Ureter (tissue), 1 donor: ENCODE data around the gene TSHZ2. TPM values are rescaled to one million over a fixed set of nuclear protein-coding genes. Genes with fewer than 3 reads are reported as not detected.

Experiments used
- DNase-seq: peaks from one replicate; pipeline ENCODE4 v3.0.0-alpha.2; 2020; ENCODE audit warnings: low spot score
- total RNA-seq: library from RNA; stranded (reverse); gene quantifications from one replicate; pipeline ENCODE4 v1.2.4, GENCODE V29; 2023
- donor health status: DM: yes; HTN: yes; CAD: no.

Gene TSHZ2
- total RNA-seq, 1 donor from 2014 or later: 23.3 TPM

DNA sequence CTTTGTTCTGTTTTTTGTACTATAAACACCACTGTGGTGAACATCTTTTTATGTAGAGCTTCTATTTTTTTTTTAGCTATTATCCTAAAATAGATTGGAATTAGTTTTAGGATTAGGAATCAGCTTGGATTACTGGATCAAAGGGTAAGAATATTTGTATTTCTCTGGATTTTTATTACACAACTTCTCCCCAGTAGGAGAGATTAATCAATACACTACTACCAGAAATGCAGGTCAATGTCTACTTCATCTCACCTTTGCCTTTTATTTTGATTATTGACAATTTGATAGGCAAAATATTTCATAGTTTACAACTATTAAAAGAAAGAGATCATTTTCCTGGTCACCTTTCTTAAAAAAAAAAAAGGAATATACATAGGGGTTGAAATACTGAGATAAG, 191.9 kb downstream of the TSHZ2 start:
- no peak for DNase-seq

DNA sequence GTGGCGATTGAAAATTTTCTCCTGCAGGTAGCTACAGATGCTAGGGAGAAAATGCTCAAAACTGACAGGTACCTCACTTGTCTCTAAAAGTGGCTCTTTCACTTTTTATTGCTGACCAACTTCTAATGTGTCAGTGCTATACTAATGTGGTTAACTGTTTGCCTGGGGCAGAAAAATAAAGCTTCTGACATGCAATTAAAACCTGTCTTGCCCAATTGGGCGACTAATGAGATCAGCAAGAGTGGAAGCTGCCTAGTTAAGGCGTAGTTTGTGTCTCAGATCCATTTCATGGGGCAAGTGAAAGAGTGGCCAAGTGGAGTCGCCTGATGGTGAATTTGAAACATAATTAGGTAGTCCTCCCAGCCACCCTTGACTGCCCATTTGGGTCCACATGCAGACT, 193.3 kb downstream of the TSHZ2 start:
- no peak for DNase-seq

DNA sequence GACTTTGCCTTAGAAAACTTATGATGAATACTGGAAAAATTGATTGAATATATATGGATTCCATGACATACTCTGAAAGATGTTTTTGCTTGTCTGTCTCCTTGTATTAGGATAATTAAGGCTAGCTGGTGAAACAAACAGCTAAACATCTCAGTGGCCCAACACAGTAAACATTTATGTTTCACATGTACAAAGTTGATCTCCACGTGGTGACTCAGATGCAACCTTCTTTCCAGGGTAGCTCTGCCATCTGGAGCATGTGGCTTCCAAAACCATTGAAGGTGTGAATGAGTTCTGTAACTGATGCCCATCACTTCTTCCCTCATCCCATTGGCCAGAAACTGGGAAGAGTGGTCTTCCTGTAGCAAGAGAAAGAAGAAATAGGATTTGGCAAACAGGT, 196.3 kb downstream of the TSHZ2 start:
- no peak for DNase-seq

DNA sequence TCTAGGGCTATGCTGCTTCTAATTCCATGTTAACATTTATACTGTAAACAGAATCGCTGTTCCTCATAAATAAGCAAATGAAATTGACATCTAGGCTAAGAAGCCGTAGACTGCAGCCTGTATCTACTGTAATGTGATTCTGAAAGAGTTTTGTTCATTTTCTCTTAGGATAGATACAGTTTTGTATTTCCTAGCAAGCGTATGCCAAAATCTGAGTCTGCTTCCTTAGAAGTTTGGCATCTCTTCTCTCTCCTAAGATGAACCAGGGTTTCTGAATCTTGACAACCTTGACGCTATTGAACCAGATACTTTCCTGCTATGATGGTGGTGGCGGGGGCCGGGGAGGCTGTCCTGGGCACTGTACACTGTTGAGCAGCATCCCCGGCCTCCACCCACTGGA, 198.0 kb downstream of the TSHZ2 start:
- no peak for DNase-seq

DNA sequence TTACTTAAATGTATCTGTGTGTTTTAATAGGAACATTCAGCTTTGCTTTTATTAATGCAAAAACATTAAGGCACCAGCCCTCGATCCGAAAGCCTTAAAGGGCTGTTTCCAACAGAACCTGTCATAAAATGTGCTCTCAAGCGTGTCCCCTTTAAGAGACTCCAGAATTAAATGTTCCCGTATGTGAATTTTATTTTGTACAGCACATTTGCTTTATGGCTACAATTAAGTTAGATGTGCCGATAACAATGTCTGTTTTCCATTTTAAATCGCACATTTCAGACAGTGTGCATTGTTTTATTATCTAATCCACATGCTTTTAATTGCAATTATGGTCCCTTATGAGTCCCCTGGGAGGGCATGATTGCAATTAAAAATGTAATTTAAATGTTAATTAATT, 198.9 kb downstream of the TSHZ2 start:
- no peak for DNase-seq

DNA sequence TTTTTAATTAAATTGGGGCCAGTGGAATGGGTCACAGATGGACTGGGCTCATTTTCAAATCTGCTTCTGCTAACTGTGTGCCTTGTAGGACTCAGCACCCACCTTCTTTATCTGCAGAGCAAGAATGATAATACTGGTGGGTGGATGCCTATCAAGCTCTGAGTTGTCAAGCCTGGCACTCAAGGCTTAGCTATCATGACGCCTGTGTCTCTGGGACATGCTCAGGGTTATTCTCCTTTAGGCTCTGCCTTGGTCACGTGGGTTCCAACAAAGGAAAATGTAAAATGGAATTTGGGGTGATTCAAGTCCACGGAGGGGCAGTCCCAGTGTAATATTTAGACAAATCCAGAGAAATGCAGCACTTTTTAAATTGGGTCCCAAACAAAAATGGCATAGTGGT, 202.3 kb downstream of the TSHZ2 start:
- no peak for DNase-seq

DNA sequence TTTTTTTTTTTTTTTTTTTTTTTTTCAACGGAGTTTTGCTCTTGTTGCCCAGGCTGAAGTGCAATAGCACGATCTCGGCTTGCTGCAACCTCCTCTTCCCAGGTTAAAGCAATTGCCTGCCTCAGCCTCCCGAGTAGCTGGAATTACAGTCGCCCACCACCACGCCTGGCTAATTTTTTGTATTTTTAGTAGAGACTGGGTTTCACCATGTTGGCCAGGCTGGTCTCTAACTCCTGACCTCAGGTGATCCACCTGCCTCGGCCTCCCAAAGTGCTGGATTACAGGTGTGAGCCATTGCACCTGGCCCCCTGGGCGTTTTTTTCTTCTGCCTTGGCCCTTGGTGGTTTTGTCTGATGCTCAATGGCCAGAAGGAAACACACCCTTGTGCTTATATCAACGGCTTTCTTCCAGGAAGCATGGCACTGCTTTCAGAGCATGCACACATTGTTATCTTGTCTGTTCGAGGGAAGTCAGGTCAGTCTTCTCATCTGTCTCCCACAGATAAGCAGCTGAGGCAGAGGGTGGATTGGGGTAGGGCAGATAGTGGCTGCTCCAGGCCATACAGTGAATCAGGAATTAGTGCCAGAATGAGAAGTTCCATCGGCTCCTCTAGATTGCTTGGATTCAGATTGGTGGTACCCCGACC, 203.1 kb downstream of the TSHZ2 start:
- no peak for DNase-seq

DNA sequence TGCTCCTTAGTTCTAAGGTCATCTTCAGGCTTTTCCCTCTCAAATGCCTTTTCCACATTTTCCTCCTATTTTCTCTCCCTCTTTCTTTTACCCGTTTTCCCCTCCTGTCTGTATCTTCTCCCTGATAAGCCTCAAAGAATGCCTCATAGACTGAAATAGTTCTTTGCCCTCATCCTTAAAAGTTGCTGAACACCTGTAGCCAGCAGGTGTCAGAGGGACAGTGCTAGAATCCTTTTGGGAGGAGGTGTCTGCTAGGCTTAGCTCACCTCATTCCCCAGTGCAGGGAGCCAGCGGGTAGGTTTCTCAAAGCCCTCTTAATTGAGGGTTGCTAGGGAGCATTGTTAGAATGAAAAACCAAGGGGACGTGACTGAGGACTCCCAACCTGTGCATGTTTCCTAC, 204.0 kb downstream of the TSHZ2 start:
- no peak for DNase-seq

DNA sequence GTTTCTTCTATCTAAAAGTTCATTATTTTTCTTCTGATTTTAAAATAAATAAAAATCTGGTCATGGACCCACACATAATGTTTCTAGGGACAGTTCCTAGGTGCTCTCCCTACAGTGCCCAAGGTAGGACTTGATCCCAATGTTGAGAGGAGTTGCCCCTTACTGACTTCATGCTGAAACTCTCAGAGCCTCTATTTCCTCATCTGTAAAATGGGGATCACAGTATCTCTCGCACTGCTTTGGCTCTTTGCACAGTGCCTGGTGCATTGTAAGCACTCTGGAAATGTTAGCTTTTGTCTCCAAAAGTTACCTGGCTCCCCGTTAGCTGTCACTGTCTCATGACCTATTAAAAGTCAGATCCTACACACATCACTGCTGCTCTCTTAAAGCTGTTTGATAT, 205.5 kb downstream of the TSHZ2 start:
- DNase-seq: no peak

DNA sequence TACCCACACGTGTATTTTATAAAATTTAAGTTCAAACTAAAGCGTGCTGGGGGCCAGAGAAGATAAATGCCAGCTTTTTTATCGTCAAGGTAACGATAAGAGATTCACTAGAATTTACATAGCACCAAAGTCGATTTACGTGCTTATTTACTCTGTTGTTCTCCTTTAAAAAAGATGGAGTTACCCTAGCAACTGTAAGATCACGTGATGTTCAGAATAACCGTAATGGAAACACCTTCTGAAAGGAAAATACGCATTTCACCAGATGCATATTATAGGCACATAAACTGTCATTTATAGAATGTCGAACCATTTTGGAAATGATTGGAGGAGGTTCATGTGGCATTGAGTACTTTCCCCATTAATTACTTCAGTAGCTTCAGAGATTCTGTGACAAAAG, 207.6 kb downstream of the TSHZ2 start:
- no peak for DNase-seq

DNA sequence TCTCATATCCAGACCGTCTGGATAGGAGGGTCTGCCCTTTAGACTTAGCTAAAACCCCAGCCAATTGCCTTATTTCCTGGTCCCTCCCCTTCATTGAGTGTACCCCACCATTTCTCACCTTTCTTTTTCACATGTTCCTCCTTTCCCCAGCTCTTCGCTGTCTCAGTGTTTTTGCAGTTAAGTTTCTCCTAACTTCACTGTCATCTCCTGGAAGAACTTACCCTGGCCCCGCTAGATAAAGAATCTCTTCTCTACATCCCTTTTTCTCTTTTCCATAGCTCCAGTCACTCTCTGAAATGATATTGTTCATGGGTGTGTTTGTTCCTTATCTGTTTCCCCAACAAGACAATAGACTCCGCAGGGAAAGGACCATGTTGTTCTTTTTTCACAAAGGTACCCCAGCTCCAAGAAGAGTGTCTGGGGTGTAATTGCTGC, 208.8 kb downstream of the TSHZ2 start:
- DNase-seq: no peak

DNA sequence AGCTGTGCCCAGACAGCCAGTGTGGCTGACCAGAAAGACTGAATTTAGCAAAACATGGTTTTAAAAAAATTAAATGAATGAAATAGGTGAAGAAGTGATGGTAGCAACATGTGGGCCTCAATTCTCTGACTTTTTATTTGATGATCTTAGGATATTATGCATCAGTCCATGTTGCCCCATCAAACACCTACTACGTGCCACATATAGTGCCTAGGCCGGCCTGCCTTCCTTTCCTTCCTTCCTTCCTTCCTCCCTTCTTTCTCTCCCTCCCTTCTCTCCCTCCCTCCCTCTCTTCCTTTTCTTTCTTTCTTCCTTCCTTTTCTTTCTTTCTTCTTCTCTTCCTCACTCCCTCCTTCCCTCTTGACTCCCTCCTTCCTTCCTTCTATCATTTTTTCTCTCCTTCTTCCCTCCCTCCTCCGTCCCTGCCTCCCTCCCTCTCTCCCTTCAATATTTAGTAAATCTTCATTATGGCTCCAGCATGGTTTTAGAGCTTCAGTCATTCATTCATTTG, 209.8 kb downstream of the TSHZ2 start:
- DNase-seq: no peak

DNA sequence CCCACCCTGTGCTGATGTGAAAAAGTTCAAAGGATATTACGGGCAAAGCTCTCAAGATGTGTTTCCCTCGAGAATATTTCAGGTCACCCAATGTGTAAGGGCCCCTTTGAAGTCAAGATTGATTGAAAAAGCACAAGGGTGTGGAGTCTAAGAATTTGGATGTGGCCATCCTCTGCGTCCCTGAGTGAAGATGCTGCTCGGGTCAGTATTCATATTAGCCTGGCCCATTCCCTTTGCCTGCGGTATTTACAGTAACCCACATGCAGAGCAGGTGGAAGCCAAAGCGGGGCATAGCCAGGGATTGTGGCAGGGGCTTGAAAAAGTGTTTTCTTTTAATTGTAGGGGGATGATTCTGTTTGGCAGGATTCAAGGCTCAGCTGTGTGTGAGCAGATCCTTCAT, 211.0 kb downstream of the TSHZ2 start:
- no peak for DNase-seq

DNA sequence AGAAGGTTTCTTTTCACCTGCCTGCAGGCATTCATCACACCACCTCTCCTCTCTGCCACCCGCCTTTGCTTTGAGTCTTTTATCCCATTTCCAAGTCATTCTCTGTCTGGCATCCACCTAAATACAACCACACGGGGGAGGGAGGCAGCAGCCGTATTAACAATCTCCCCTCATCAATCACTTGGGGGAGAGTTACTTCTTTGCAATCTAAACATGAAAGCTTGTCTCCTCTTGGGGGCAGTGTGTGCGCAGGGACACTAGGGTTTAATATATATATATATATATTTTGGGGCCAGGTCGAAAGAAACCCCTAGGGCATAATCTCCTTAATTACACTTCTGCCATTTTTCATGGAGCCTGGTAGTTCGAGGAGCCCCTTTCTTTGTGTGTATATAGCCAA, 214.5 kb downstream of the TSHZ2 start:
- DNase-seq: no peak

DNA sequence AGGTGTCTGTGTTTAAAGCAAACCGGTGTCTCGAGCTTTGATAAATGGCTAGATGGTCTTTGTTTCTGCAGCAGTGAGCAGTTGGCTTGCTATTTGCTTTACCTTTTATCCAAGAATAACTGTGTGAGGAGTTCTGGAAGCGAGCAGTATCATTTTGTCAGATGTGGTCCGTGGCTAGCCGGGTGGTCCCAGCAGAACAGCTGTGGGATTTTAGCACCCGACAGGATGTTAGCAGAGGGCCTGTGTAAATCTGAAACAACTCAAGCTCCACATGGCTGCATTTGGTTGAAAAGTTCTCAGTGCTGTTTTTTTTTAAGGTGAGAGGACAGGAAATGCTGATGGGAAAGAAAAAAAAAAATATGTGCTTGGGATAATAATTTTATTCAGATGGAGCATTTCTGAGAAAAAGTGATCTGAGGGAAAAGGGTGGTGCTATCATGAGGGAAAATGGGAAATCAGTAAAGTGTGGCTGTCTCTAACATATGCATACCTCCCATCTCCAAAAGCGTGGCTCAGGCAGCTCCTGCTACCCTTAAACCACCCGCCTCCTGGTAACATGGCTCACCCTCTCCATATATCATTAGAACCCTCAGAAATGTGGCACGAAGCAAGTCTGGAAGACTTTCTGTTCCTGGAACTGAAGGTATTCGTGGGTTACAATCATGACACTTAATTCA, 215.4 kb downstream of the TSHZ2 start:
- no peak for DNase-seq

DNA sequence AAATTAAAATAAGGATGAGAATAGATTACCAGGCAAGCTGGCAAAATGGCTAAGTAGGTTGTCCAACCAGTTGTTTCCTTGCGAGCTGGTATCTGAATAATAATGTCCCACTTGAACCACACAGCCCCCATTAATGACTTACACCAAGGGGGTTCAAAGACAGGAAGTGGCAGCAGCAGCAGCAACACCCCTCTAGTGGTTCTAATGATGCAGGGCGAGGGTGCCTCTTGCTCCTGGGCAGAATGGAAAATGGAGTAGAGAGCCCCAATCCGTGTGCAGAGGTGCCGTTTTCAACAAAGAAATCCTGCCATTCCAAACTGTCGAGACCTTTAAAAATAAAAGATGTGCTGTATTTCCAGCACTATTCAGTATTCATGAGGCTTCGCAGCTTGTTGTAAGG, 218.1 kb downstream of the TSHZ2 start:
- no peak for DNase-seq

DNA sequence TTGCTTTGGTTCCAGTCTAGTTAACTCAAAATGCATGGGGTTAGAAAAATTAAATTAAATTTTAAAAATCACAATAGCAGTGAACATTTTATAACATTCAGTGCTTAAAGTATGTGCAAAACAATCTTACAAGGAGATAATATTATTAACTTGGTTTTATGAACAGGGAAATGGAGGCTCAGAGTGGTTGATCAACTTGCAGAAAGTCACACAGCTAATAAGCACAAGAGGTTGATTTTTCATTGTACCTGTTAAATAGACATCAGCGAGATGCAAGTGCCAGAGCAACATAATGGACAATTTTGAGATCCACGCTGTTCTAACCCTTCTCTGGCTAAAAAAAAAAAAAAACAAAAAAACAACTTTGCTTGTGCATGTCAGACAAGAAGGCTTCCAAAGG, 219.8 kb downstream of the TSHZ2 start:
- no peak for DNase-seq

DNA sequence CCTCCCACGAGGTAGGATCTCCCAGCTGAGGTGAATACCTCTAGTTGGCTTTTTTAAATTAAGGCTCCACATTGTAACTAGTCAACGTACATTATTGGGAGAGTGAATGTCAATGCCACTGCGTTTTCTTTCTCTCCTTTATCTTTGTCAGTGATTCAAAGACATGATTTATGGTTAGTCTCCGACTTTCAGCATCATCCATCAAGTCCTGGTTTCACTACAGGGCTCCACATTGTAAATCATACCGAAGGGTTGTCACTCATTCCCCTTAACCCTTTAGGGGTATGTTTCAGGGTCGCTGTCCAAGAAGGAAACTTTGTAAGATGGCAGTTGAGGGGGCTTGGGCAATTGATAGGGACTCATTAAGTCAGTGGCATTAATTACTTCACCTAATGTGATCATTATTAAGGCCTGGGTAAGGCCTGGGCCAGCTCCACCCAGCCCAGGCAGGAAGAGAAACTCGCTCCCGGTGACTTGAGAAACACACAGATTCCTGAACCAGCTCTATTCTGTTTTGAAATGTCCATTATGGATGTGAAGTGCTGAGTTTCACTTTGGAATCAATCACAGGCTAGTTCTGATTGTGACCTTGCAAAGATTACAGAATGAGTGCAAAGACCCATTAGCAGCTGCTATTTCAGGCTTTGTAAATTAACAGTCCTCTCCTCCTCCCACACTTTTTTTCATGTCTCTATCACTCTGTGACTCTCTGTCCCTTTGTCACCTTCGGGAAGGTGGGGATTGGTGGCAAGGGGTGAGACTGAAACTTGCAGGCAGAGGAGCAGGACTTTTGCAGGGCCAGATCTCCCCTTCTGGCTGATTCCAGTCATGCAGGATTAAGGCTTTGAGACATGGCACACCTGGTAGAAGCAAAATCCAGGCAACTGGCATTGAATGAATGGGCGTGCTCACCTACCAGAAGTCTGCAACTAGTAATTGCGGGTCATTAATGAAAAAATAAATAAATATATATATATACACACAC, 222.4 kb downstream of the TSHZ2 start:
- no peak for DNase-seq

DNA sequence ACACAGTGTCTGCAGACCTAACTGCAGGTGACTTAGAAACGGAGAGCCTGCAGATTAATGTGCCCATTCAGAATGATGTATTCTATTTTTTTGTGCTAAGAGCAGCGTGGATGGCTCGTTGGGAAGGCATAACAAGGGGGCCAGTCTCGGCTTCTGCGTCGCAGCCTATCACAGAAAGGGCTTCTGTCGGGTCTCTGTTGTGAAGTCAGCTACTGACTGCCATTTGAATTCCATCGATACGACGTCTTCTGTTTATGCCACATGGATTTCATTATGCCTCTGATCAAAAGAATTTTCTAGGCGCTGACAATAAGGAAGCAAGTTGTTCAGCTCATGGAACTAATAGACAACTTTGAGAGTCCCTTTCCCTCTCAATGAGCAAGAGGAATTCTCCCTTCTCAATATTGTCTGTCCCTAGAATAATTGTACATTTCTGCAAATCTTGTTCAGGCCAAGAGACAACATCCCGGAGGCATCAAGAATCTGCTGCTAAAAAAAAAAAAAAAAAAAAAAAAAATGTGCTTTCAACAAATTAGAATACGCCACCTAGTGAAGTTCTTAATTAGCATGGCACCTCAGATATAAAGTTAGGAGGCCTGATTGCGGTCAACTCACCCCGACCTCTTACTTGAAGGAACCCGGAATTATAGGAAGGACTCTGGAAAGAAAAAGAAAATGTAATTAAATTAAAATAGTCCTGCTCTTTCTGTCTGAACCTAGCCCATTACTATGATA, 223.9 kb downstream of the TSHZ2 start:
- DNase-seq: no peak

DNA sequence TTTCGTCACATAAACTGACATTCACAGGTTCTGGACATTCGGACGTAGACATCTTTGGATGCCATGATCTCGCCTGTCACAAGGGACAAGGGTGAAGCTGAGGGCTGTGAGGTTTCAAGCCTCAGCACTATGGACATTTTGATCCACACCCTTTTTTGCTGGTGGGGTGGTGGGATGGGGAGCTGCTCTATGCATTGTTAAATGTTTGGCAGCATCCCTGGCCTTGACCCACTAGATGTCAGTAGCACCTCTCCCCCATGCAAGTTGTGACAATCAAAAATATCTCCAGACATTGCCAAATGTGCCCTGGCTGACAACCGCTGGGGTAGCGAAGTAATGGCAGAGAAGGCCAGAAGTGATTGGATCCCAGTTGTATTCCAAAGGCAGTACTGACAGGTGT, 229.4 kb downstream of the TSHZ2 start:
- DNase-seq: no peak

DNA sequence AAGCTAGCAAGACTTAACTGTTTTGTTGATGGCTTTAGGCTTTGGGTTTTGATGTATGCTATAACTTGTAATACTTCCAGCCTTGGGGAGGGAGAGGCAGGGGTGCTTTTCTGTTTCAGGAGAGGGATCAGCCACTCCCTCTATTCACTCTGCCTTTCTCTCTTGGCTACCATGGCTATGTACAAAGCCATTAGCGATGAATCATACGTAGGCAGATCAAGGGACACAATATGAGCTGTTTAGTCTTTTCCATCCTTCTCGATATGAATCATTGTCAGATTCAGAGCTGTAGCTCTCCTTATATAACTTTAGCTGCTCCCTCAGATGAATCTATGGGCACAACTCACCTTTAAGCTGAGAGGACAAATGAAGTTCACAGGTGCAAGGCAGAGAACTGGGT, 230.6 kb downstream of the TSHZ2 start:
- no peak for DNase-seq

DNA sequence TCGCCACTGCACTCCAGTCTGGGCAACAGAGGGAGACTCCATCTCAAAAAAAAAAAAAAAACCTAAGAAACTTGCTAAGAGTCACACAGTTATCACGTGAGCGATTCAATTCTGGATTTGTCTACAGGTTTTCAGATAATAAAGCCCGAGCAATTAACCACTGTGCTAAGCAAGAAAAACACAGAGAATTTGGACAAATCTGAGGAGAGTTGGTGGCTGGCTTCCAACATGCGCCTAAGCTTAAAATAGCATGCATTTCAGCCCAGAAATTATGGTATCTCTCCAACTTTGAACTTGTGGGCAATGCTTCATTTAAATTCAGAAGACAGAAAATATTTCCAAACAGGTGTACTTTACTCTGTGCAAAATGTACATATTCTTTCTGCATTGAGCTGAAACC, 232.9 kb downstream of the TSHZ2 start:
- DNase-seq: no peak
